H1 (cell line): Measurements from ENCODE around the gene MECP2. TPM values are rescaled to one million over a fixed set of nuclear protein-coding genes. Genes with fewer than 3 reads are reported as not detected.

ENCODE experiments used
- CTCF ChIA-PET: fragments of 300-600 bp; sonication (Branson Sonifier 250); formaldehyde crosslinking; loops from one replicate; lab custom pipeline; 2021; ENCODE audit not compliant: partially characterized antibody; lab: Charles Lee
- POLR2A ChIA-PET: fragments of 300-600 bp; sonication (Branson Sonifier 250); formaldehyde crosslinking; loops from one replicate; lab custom pipeline; 2021; ENCODE audit warnings: inconsistent platforms; ENCODE audit not compliant: partially characterized antibody; lab: Charles Lee
- DNase-seq, 2 experiments: peaks; one replicate each; pipeline versions ENCODE4 v3.0.0 to v3.0.0-alpha.2; 2010 to 2022; ENCODE audit warnings: low spot score in 2 of 2, low read depth in 1 of 2, mixed read lengths in 1 of 2
- FAIRE-seq: peaks from 2 replicates; lab custom pipeline; 2011; peaks lifted over from hg19 to GRCh38; lab: Jason Lieb, UNC
- H2AFZ ChIP-seq: 2 replicates; pipeline ENCODE4 v1.8.1; 2012; ENCODE audit warnings: low read length, inconsistent platforms
- H2AK5ac ChIP-seq: 2 replicates; pipeline ENCODE4 v1.6.1; 2013; ENCODE audit warnings: low read depth, low read length
- H2BK120ac ChIP-seq: replicated peaks from 2 replicates; pipeline ENCODE3; 2013; ENCODE audit warnings: low read depth, low read length, inconsistent platforms
- H2BK12ac ChIP-seq: 2 replicates; pipeline ENCODE4 v1.6.1; 2013; ENCODE audit warnings: low read depth, low read length
- H2BK15ac ChIP-seq: 2 replicates; pipeline ENCODE4 v1.6.1; 2013; ENCODE audit warnings: low read length
- H2BK20ac ChIP-seq: 2 replicates; pipeline ENCODE4 v1.6.1; 2013; ENCODE audit warnings: low read length
- H2BK5ac ChIP-seq: 2 replicates; pipeline ENCODE4 v1.6.1; 2013; ENCODE audit warnings: low read depth, low read length
- H3K14ac ChIP-seq: 2 replicates; pipeline ENCODE4 v1.6.1; 2013; ENCODE audit warnings: inconsistent platforms; ENCODE audit not compliant: insufficient read length
- H3K18ac ChIP-seq: 2 replicates; pipeline ENCODE4 v1.6.1; 2013; ENCODE audit warnings: low read length; ENCODE audit errors: extremely low read depth
- H3K23ac ChIP-seq: 2 replicates; pipeline ENCODE4 v1.6.1; 2013; ENCODE audit warnings: inconsistent platforms; ENCODE audit not compliant: insufficient read length
- H3K23me2 ChIP-seq: 2 replicates; pipeline ENCODE4 v1.6.1; 2013; ENCODE audit warnings: low read depth, low read length
- H3K27ac ChIP-seq: 2 replicates; pipeline ENCODE4 v1.6.1; 2011; ENCODE audit warnings: low read depth, low read length, inconsistent platforms
- H3K27me3 ChIP-seq, 4 experiments: replicated peaks in 1 of 4; 1 replicate in 1 of 4; 2 replicates in 3 of 4; pipeline versions ENCODE4 v1.6.1 to v1.8.1; 2011 to 2013; ENCODE audit warnings: low read length in 3 of 4, mild to moderate bottlenecking in 3 of 4, inconsistent platforms in 2 of 4, mixed read lengths in 2 of 4, moderate library complexity in 1 of 4; ENCODE audit not compliant: control insufficient read depth in 3 of 4, insufficient read depth in 3 of 4; ENCODE audit errors: extremely low read depth in 1 of 4
- H3K36me3 ChIP-seq, 4 experiments: 2 replicates each; pipeline versions ENCODE4 v1.6.1 to v1.8.1; 2011 to 2013; ENCODE audit warnings: mild to moderate bottlenecking in 4 of 4, low read length in 3 of 4, moderate library complexity in 2 of 4, control low read depth in 1 of 4, inconsistent platforms in 1 of 4; ENCODE audit not compliant: insufficient read depth in 4 of 4, control insufficient read depth in 2 of 4
- H3K4ac ChIP-seq: replicated peaks from 2 replicates; pipeline ENCODE3; 2013; ENCODE audit warnings: low read length, low read depth, mixed read lengths, inconsistent platforms; ENCODE audit not compliant: insufficient read length
- H3K4me1 ChIP-seq, 4 experiments: replicated peaks in 1 of 4; 1 replicate in 1 of 4; 2 replicates in 3 of 4; pipeline versions ENCODE4 v1.6.1 to v1.8.1; 2011 to 2013; ENCODE audit warnings: low read length in 3 of 4, inconsistent platforms in 2 of 4, mixed read lengths in 1 of 4; ENCODE audit not compliant: insufficient read depth in 4 of 4, control insufficient read depth in 3 of 4
- H3K4me2 ChIP-seq, 2 experiments: 2 replicates each; pipeline versions ENCODE4 v1.6.1 to v1.8.1; 2011 to 2013; ENCODE audit warnings: low read depth in 2 of 2, low read length in 2 of 2, control low read depth in 1 of 2, inconsistent platforms in 1 of 2, mild to moderate bottlenecking in 1 of 2; ENCODE audit not compliant: insufficient read depth in 1 of 2
- H3K4me3 ChIP-seq, 4 experiments: fragments of 200-600, 300-600 bp in 1 of 4; sonication (generic), shearing (Covaris generic), sonication (Bioruptor Twin) in 1 of 4; 2 replicates each; pipeline versions ENCODE4 v1.5.1 to v1.8.1; 2011 to 2016; ENCODE audit warnings: low read length in 4 of 4, low read depth in 3 of 4, control low read depth in 2 of 4, inconsistent platforms in 2 of 4, mild to moderate bottlenecking in 2 of 4, mixed read lengths in 1 of 4, moderate library complexity in 1 of 4; ENCODE audit not compliant: insufficient read depth in 2 of 4; ENCODE audit errors: extremely low read depth in 1 of 4
- H3K56ac ChIP-seq: replicated peaks from 2 replicates; pipeline ENCODE3; 2013; ENCODE audit warnings: low read depth, mild to moderate bottlenecking, mixed read lengths, low read length, inconsistent platforms; ENCODE audit not compliant: insufficient read length
- H3K79me1 ChIP-seq: 2 replicates; pipeline ENCODE4 v1.6.1; 2013; ENCODE audit warnings: low read depth, low read length, control low read depth
- H3K79me2 ChIP-seq, 2 experiments: 2 replicates each; pipeline versions ENCODE4 v1.6.1 to v1.8.1; 2012 to 2013; ENCODE audit warnings: low read length in 2 of 2, mild to moderate bottlenecking in 2 of 2, inconsistent platforms in 1 of 2; ENCODE audit not compliant: insufficient read depth in 2 of 2, control insufficient read depth in 1 of 2
- H3K9ac ChIP-seq, 4 experiments: replicated peaks in 1 of 4; 1 replicate in 1 of 4; 2 replicates in 3 of 4; pipeline versions ENCODE4 v1.6.1 to v1.8.1; 2011 to 2013; ENCODE audit warnings: low read depth in 3 of 4, low read length in 3 of 4, control low read depth in 2 of 4, mild to moderate bottlenecking in 2 of 4, moderate library complexity in 2 of 4, inconsistent platforms in 1 of 4; ENCODE audit errors: extremely low read depth in 1 of 4
- H3K9me3 ChIP-seq, 2 experiments: 2 replicates each; pipeline versions ENCODE4 v1.6.1 to v1.8.1; 2012 to 2013; ENCODE audit warnings: mild to moderate bottlenecking in 2 of 2, moderate library complexity in 2 of 2, control low read depth in 1 of 2, inconsistent platforms in 1 of 2, low read depth in 1 of 2, low read length in 1 of 2, mixed read lengths in 1 of 2; ENCODE audit not compliant: insufficient read depth in 2 of 2
- H4K20me1 ChIP-seq, 2 experiments: replicated peaks in 1 of 2; 2 replicates each; pipeline versions ENCODE3 to v1.8.1; 2011 to 2013; ENCODE audit warnings: inconsistent platforms in 2 of 2, low read length in 2 of 2, mild to moderate bottlenecking in 1 of 2; ENCODE audit not compliant: insufficient read depth in 2 of 2, control insufficient read depth in 1 of 2
- H4K5ac ChIP-seq: 2 replicates; pipeline ENCODE4 v1.6.1; 2013; ENCODE audit warnings: low read length, low read depth, mixed read lengths, inconsistent platforms; ENCODE audit not compliant: insufficient read length
- H4K8ac ChIP-seq: 2 replicates; pipeline ENCODE4 v1.8.0; 2013; ENCODE audit warnings: mild to moderate bottlenecking, moderate library complexity, low read length, inconsistent platforms; ENCODE audit not compliant: insufficient read depth; ENCODE audit errors: extremely low read depth
- H4K91ac ChIP-seq: replicated peaks from 2 replicates; pipeline ENCODE3; 2013; ENCODE audit warnings: low read length, mixed read lengths, inconsistent platforms; ENCODE audit not compliant: insufficient read length
- ATF2 ChIP-seq: IDR thresholded peaks from 2 replicates; pipeline ENCODE4 v1.6.1; 2012; ENCODE audit warnings: low read length, inconsistent platforms
- CBX8 ChIP-seq: fragments of 300-800, 300-1000 bp; sonication (generic); IDR thresholded peaks from 2 replicates; pipeline ENCODE4 v1.7.1; 2016; ENCODE audit warnings: low read depth, low read length, borderline replicate concordance
- CREB1 ChIP-seq: IDR thresholded peaks from 2 replicates; pipeline ENCODE4 v1.6.1; 2012; ENCODE audit warnings: inconsistent platforms
- HDAC2 ChIP-seq, 2 experiments: fragments of 300-600 bp in 1 of 2; sonication (generic) in 1 of 2; IDR thresholded peaks; 2 replicates each; pipeline ENCODE4 v1.6.1; 2011 to 2012; ENCODE audit warnings: low read depth in 2 of 2, low read length in 2 of 2, mild to moderate bottlenecking in 2 of 2, moderate library complexity in 2 of 2, borderline replicate concordance in 1 of 2, inconsistent platforms in 1 of 2
- KDM5A ChIP-seq: fragments of 200-600 bp; IDR thresholded peaks from 2 replicates; pipeline ENCODE4 v1.7.1; 2012; ENCODE audit warnings: mild to moderate bottlenecking, low read length, inconsistent platforms, mixed read lengths
- MAFK ChIP-seq: IDR thresholded peaks from 2 replicates; pipeline ENCODE4 v1.6.1; 2012; ENCODE audit warnings: low read depth, mild to moderate bottlenecking, improper control_type of control experiment, low read length
- NANOG ChIP-seq: IDR thresholded peaks from 2 replicates; pipeline ENCODE4 v1.6.1; 2011; ENCODE audit warnings: low read length, low read depth, mild to moderate bottlenecking, inconsistent platforms; ENCODE audit not compliant: insufficient read depth, poor library complexity, severe bottlenecking
- POLR2A ChIP-seq, 2 experiments: IDR thresholded peaks; 1 replicate in 1 of 2; 2 replicates in 1 of 2; pipeline ENCODE4 v1.6.1; 2011; ENCODE audit warnings: low read depth in 2 of 2, low read length in 2 of 2, mild to moderate bottlenecking in 2 of 2; ENCODE audit errors: control extremely low read depth in 1 of 2
- TCF12 ChIP-seq: IDR thresholded peaks from 2 replicates; pipeline ENCODE4 v1.6.1; 2011; ENCODE audit warnings: low read depth, mild to moderate bottlenecking, low read length
- TEAD4 ChIP-seq: IDR thresholded peaks from 2 replicates; pipeline ENCODE4 v1.6.1; 2012; ENCODE audit warnings: low read depth, low read length, inconsistent platforms, mixed read lengths
- WGBS, 2 experiments: shearing (Covaris generic) in 1 of 2; methylation state at CpG; one replicate each; pipeline versions ENCODE4 v1.1.6 to v1.1.7; 2013 to 2015; ENCODE audit warnings: low lambda C conversion rate in 2 of 2, mixed read lengths in 2 of 2, inconsistent platforms in 1 of 2, low coverage in 1 of 2, missing lambda C conversion rate in 1 of 2; ENCODE audit not compliant: insufficient replicate concordance in 2 of 2, insufficient coverage in 1 of 2, insufficient read length in 1 of 2; ENCODE audit errors: extremely low coverage in 1 of 2, missing lambda C conversion rate in 1 of 2; 5-methylcytosine and 5-hydroxymethylcytosine counted together
- polyA plus RNA-seq, 7 experiments: library from polyadenylated mRNA; depleted of rRNA in 3 of 7; stranded (reverse) in 5 of 7; unstranded in 2 of 7; fragments of >200 nt in 5 of 7; fragments of 200-250 nt in 2 of 7; gene quantifications; 1 replicate in 5 of 7; 2 replicates in 1 of 7; 4 replicates in 1 of 7; pipeline versions ENCODE4 v1.2.1 to v1.2.3, GENCODE V29; 2011 to 2013; ENCODE audit warnings: missing spikeins in 2 of 7, mixed read lengths in 2 of 7
- total RNA-seq: library from RNA; stranded (reverse); fragmentation: NEBNext Ultra II Directional; extraction: Animal tissue kit (Norgen Biotek cat#: 25700); gene quantifications from 2 replicates; pipeline ENCODE4 v1.2.1, GENCODE V29; 2021

The MECP2 gene
- total and polyA plus RNA-seq, 2 of the 8 experiments (the other 6 are each of a cell fraction or from before 2014, with no cell fraction given) = 5.0 to 32.4 TPM

GRCh38 chrX:154064637-154065435 lies 32.7 kb downstream of the MECP2 start:
- H2AK5ac ChIP-seq = no peak overlapping the region
- no peak for DNase-seq
- no peaks in the 10 kb centered on the region for H3K36me3 ChIP-seq
- no peak for FAIRE-seq
- H3K18ac ChIP-seq = no peak overlapping the region
- no peaks in the 10 kb centered on the region for H3K9me3 ChIP-seq
- H4K5ac ChIP-seq = no peak overlapping the region
- POLR2A ChIA-PET = no interaction called here
- CTCF ChIA-PET = interaction anchor here (0.7 to 2.1 kb wide), 4 partner anchors 12 to 111 kb away, joined by 3 to 7 read pairs (median 3); no protein-coding TSS in a partner anchor
- H2BK120ac ChIP-seq = no peak overlapping the region
- TF ChIP-seq TCF12 (no peak), TEAD4 (no peak), CBX8 (no peak), POLR2A (IDR thresholded peaks at IDR 0.05; ENCODE audit: control extremely low read depth in 1 of 2, low read depth in 2 of 2, low read length in 2 of 2) (no peak), HDAC2 (IDR thresholded peaks at IDR 0.05; ENCODE audit: borderline replicate concordance in 1 of 2, low read depth in 2 of 2, low read length in 2 of 2) (no peak), CREB1 (no peak), NANOG (no peak), ATF2 (no peak), KDM5A (no peak), MAFK (no peak)
- no peak overlapping the region for H3K4me3 ChIP-seq
- H3K56ac ChIP-seq = no peak overlapping the region
- no peak overlapping the region for H3K9ac ChIP-seq
- H3K4me2 ChIP-seq = no peak overlapping the region
- no peak overlapping the region for H4K91ac ChIP-seq
- H4K8ac ChIP-seq = no peak overlapping the region
- H2BK15ac ChIP-seq = no peak overlapping the region
- no peak overlapping the region for H2BK20ac ChIP-seq
- peaks cover 0 to 64% of the 10 kb centered on the region in 2 experiments; a peak in 2 of 4 replicates for H3K79me2 ChIP-seq
- H3K79me1 ChIP-seq = no peaks in the 10 kb centered on the region
- H3K27me3 ChIP-seq = no peaks in the 10 kb centered on the region
- H3K4ac ChIP-seq = no peak overlapping the region
- H4K20me1 ChIP-seq = peaks cover 3 to 9% of the 10 kb centered on the region in 2 experiments
- H3K27ac ChIP-seq = no peak overlapping the region
- H2AFZ ChIP-seq = no peak overlapping the region
- no peaks in the 10 kb centered on the region for H3K4me1 ChIP-seq
- no peak overlapping the region for H3K14ac ChIP-seq
- no peak overlapping the region for H2BK12ac ChIP-seq
- WGBS, 2 experiments = 88% methylated on average over 9 of the region's 9 CpGs; no CpG with 5 or more reads in 1 of the 2 experiments
- H3K23ac ChIP-seq = no peak overlapping the region
- no peak overlapping the region for H2BK5ac ChIP-seq
- H3K23me2 ChIP-seq = no peaks in the 10 kb centered on the region
